ENCODE results near the gene STXBP6.

DNA sequence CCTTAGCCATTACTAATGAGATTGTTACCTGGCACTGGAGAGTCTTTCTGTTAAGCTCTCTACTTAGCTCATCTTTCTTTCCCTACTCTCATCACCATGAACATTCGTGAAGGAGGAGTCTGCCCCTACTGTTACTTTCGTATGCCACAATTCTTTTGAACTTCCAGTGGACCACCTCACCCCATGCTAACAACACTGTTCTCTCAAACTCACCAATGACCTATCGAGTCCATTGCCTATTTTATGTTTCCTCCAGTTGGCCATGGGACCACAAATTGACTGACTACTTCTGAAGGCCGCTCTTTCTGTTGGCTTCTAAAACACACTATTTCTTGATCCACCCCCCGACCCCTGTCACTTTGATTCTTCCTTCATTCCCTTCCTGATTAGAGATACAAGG, 223.6 kb downstream of the STXBP6 start:
- TF ChIP-seq, protein P1, sequence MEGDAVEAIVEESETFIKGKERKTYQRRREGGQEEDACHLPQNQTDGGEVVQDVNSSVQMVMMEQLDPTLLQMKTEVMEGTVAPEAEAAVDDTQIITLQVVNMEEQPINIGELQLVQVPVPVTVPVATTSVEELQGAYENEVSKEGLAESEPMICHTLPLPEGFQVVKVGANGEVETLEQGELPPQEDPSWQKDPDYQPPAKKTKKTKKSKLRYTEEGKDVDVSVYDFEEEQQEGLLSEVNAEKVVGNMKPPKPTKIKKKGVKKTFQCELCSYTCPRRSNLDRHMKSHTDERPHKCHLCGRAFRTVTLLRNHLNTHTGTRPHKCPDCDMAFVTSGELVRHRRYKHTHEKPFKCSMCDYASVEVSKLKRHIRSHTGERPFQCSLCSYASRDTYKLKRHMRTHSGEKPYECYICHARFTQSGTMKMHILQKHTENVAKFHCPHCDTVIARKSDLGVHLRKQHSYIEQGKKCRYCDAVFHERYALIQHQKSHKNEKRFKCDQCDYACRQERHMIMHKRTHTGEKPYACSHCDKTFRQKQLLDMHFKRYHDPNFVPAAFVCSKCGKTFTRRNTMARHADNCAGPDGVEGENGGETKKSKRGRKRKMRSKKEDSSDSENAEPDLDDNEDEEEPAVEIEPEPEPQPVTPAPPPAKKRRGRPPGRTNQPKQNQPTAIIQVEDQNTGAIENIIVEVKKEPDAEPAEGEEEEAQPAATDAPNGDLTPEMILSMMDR (IDR thresholded peaks at IDR 0.05; ENCODE audit: low read depth, low read length, poor library complexity, severe bottlenecking): no peak
- no peak for TF ChIP-seq EZH2phosphoT487 (IDR thresholded peaks at IDR 0.05; ENCODE audit: borderline replicate concordance, low read length)
